ENCODE results near the gene GABARAP.
A peak's percentile ranks its signal among the peaks of the same experiment; 100 is the strongest.

Gene GABARAP

DNA sequence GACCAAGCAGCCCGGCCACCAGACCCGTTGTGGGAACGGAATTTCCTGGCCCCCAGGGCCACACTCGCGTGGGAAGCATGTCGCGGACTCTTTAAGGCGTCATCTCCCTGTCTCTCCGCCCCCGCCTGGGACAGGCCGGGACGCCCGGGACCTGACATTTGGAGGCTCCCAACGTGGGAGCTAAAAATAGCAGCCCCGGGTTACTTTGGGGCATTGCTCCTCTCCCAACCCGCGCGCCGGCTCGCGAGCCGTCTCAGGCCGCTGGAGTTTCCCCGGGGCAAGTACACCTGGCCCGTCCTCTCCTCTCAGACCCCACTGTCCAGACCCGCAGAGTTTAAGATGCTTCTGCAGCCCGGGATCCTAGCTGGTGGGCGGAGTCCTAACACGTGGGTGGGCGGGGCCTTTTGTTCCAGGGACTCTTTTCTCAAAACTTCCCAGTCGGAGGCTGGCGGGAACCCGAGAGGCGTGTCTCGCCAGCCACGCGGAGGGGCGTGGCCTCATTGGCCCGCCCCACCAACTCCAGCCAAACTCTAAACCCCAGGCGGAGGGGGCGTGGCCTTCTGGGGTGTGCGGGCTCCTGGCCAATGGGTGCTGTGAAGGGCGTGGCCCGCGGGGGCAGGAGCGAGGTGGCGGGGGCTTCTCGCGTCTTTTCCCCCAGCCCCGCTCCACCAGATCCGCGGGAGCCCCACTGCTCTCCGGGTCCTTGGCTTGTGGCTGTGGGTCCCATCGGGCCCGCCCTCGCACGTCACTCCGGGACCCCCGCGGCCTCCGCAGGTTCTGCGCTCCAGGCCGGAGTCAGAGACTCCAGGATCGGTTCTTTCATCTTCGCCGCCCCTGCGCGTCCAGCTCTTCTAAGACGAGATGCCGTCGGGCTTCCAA is 39.1 kb upstream of the GABARAP start, which contains the start of gene SLC2A4:
Gene SLC2A4 (plus strand): TSS at position 645 of the 879 bp plus-strand sequence. CDS start 217 bp downstream, at position 862.
- Histone ChIP-seq H3K79me2 (ENCODE audit: insufficient read depth, low read length) (no peaks in the 10 kb centered on the region), H3K9me2 (ENCODE audit: low read depth, low read length) (no peaks in the 10 kb centered on the region), H3K9me3 (ENCODE audit: low read length) (no peaks in the 10 kb centered on the region), H3K27ac (ENCODE audit: low read depth, low read length, poor library complexity, severe bottlenecking) (no peak within 1 kb of the TSS), H2AFZ (ENCODE audit: low read length) (no peak within 1 kb of the TSS), H3K4me2 (ENCODE audit: low read length) (peak within 1 kb of the TSS; percentile 80), H3F3A (ENCODE audit: insufficient read depth, low read length) (no peaks in the 10 kb centered on the region), H3K36me3 (ENCODE audit: insufficient read depth, low read length) (no peaks in the 10 kb centered on the region), H3K27me3 (ENCODE audit: insufficient read depth, low read length) (0 out of 2 replicates have a peak, but pooled peaks cover 7% of the 10 kb centered on the region), H3K9ac (ENCODE audit: low read length) (peak within 1 kb of the TSS; percentile 28; the same call in 1 of the 2 replicates), H4K20me1 (ENCODE audit: insufficient read depth, low read length) (no peaks in the 10 kb centered on the region), H3K4me1 (ENCODE audit: insufficient read depth, low read length, severe bottlenecking) (peaks cover 15% of the 10 kb centered on the region), H3K4me3 (ENCODE audit: low read depth, low read length, poor library complexity, severe bottlenecking) (peak within 1 kb of the TSS; percentile 53)
- TF ChIP-seq, protein P1, sequence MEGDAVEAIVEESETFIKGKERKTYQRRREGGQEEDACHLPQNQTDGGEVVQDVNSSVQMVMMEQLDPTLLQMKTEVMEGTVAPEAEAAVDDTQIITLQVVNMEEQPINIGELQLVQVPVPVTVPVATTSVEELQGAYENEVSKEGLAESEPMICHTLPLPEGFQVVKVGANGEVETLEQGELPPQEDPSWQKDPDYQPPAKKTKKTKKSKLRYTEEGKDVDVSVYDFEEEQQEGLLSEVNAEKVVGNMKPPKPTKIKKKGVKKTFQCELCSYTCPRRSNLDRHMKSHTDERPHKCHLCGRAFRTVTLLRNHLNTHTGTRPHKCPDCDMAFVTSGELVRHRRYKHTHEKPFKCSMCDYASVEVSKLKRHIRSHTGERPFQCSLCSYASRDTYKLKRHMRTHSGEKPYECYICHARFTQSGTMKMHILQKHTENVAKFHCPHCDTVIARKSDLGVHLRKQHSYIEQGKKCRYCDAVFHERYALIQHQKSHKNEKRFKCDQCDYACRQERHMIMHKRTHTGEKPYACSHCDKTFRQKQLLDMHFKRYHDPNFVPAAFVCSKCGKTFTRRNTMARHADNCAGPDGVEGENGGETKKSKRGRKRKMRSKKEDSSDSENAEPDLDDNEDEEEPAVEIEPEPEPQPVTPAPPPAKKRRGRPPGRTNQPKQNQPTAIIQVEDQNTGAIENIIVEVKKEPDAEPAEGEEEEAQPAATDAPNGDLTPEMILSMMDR (IDR thresholded peaks at IDR 0.05; ENCODE audit: low read length): no peak
- TF ChIP-seq EZH2 (IDR thresholded peaks at IDR 0.05; ENCODE audit: borderline replicate concordance, low read length): no peak

DNA sequence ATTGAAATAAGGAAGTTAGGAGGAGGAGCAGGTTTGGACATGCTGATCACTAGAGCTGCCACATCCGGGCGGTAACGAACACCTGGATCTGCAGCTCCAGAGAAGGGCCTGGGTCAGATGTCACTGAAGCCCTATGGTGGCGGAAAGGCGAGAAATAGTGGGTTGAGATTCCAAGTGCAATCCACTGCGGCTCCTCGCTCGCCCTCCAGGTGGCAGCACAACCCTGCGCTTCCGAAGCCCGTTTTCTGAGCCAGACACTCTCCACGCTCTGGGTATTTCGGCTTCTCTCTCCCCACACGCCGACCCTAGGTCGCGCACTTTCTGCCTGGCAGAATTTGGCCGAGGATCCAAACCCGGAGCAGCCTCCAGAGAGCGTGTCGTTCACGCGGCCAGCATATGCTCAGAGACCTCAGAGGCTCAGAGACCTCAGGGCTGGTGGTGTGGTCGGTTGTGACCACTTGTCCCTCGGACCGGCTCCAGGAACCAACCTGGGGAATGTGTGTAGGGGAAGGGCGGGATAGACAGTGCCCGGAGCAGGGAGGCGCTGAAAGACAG is 38.3 kb upstream of the GABARAP start:
- Histone ChIP-seq H3K9ac (ENCODE audit: low read length) (peak overlapping the region; percentile 28; the same call in 1 of the 2 replicates), H4K20me1 (ENCODE audit: insufficient read depth, low read length) (no peaks in the 10 kb centered on the region), H3K4me1 (ENCODE audit: insufficient read depth, low read length, severe bottlenecking) (peaks cover 15% of the 10 kb centered on the region), H3K4me2 (ENCODE audit: low read length) (peak overlapping the region; percentile 80), H2AFZ (ENCODE audit: low read length) (no peak overlapping the region), H3K9me3 (ENCODE audit: low read length) (no peaks in the 10 kb centered on the region), H3K9me2 (ENCODE audit: low read depth, low read length) (no peaks in the 10 kb centered on the region), H3K27me3 (ENCODE audit: insufficient read depth, low read length) (0 out of 2 replicates have a peak, but pooled peaks cover under 1% of the 10 kb centered on the region), H3K27ac (ENCODE audit: low read depth, low read length, poor library complexity, severe bottlenecking) (no peak overlapping the region), H3K36me3 (ENCODE audit: insufficient read depth, low read length) (no peaks in the 10 kb centered on the region), H3K79me2 (ENCODE audit: insufficient read depth, low read length) (no peaks in the 10 kb centered on the region), H3F3A (ENCODE audit: insufficient read depth, low read length) (no peaks in the 10 kb centered on the region), H3K4me3 (ENCODE audit: low read depth, low read length, poor library complexity, severe bottlenecking) (peak overlapping the region; percentile 53)
- TF ChIP-seq, protein P1 (IDR thresholded peaks at IDR 0.05; ENCODE audit: low read length): peak; percentile 92
- no peak for TF ChIP-seq EZH2 (IDR thresholded peaks at IDR 0.05; ENCODE audit: borderline replicate concordance, low read length)

DNA sequence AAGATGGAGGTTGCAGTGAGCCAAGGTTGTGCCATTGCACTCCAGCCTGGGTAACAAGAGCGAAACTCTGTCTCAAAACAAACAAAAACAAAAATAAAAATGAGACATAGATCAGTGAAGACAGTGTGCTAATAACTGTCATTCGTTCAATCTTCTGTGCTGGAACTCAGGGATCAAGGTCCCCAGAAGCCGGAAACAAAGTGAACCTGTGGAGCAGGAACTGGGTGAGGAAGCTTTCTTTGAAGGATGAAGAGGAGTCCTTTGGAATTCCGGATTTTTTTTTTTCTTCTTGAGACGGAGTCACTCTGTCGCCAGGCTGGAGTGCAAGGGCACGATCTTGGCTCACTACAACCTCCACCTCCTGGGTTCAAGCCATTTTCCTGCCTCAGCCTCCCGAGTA is 37.2 kb upstream of the GABARAP start:
- Histone ChIP-seq H3K79me2 (ENCODE audit: insufficient read depth, low read length) (no peaks in the 10 kb centered on the region), H3K9ac (ENCODE audit: low read length) (no peak overlapping the region), H3K9me3 (ENCODE audit: low read length) (no peaks in the 10 kb centered on the region), H3K36me3 (ENCODE audit: insufficient read depth, low read length) (no peaks in the 10 kb centered on the region), H3F3A (ENCODE audit: insufficient read depth, low read length) (no peaks in the 10 kb centered on the region), H2AFZ (ENCODE audit: low read length) (no peak overlapping the region), H3K27me3 (ENCODE audit: insufficient read depth, low read length) (no peaks in the 10 kb centered on the region), H3K4me3 (ENCODE audit: low read depth, low read length, poor library complexity, severe bottlenecking) (no peak overlapping the region), H4K20me1 (ENCODE audit: insufficient read depth, low read length) (no peaks in the 10 kb centered on the region), H3K4me1 (ENCODE audit: insufficient read depth, low read length, severe bottlenecking) (peaks cover 15% of the 10 kb centered on the region), H3K27ac (ENCODE audit: low read depth, low read length, poor library complexity, severe bottlenecking) (no peak overlapping the region), H3K9me2 (ENCODE audit: low read depth, low read length) (no peaks in the 10 kb centered on the region), H3K4me2 (ENCODE audit: low read length) (no peak overlapping the region)
- no peak for TF ChIP-seq EZH2 (IDR thresholded peaks at IDR 0.05; ENCODE audit: borderline replicate concordance, low read length)
- TF ChIP-seq, protein P1 (IDR thresholded peaks at IDR 0.05; ENCODE audit: low read length): no peak

All from OCI-LY1 (cell line).